GM06990 (cell line): ENCODE results near the gene ZNF48.

Experiments used
- DNase-seq: peaks from one replicate; pipeline ENCODE4 v3.0.0-alpha.2; 2011; ENCODE audit not compliant: insufficient read length; ENCODE audit errors: extremely low read depth
- H3K27me3 ChIP-seq: replicated peaks from 2 replicates; pipeline ENCODE4 v1.6.0; 2011; ENCODE audit warnings: low read length; ENCODE audit not compliant: control insufficient read depth, insufficient read depth
- H3K36me3 ChIP-seq: 2 replicates; pipeline ENCODE4 v1.5.1; 2011; ENCODE audit warnings: low read length; ENCODE audit not compliant: control insufficient read depth, insufficient read depth
- H3K4me3 ChIP-seq: replicated peaks from 2 replicates; pipeline ENCODE4 v1.5.1; 2011; ENCODE audit warnings: low read depth, mild to moderate bottlenecking, control low read depth, low read length
- CTCF ChIP-seq: IDR thresholded peaks from 2 replicates; pipeline ENCODE4 v1.5.1; 2011; ENCODE audit warnings: low read length, control low read depth, mild to moderate bottlenecking, inconsistent platforms; ENCODE audit not compliant: insufficient read depth, poor library complexity, severe bottlenecking

ZNF48 gene

GRCh38 chr16:30414159-30414558 is 18.9 kb downstream of the ZNF48 start:
- no peaks in the 10 kb centered on the region for H3K27me3 ChIP-seq
- no peak for DNase-seq
- H3K36me3 ChIP-seq: no peaks in the 10 kb centered on the region; the same call in none of the 2 replicates
- TF ChIP-seq CTCF: no peak
- no peak overlapping the region for H3K4me3 ChIP-seq

GRCh38 chr16:30416047-30416603 is 20.9 kb downstream of the ZNF48 start:
- TF ChIP-seq CTCF: no peak
- Histone ChIP-seq H3K36me3 (no peaks in the 10 kb centered on the region; the same call in none of the 2 replicates), H3K27me3 (no peaks in the 10 kb centered on the region), H3K4me3 (no peak overlapping the region)
- no peak for DNase-seq

GRCh38 chr16:30416624-30417528 is 21.7 kb downstream of the ZNF48 start:
- H3K4me3 ChIP-seq: peak overlapping the region; percentile 72
- H3K27me3 ChIP-seq: no peaks in the 10 kb centered on the region
- no peaks in the 10 kb centered on the region; the same call in none of the 2 replicates for H3K36me3 ChIP-seq
- DNase-seq: no peak
- TF ChIP-seq CTCF: no peak

GRCh38 chr16:30417529-30418349 is 22.5 kb downstream of the ZNF48 start:
- Histone ChIP-seq H3K27me3 (no peaks in the 10 kb centered on the region), H3K4me3 (peak overlapping the region; percentile 72), H3K36me3 (peaks cover 2% of the 10 kb centered on the region)
- peak; percentile 98 for DNase-seq
- TF ChIP-seq CTCF: peak; percentile 32

- DNase-seq: no peak
- H3K36me3 ChIP-seq: peaks cover 2% of the 10 kb centered on the region
- H3K27me3 ChIP-seq: no peaks in the 10 kb centered on the region
- no peak for TF ChIP-seq CTCF
- H3K4me3 ChIP-seq: peak overlapping the region; percentile 72
Measured at GRCh38 chr16:30418350-30419181, 23.3 kb downstream of the ZNF48 start.
